AML-193 (cell line): ENCODE data around the gene ZNF577.

Experiments used
- DNase-seq, 2 experiments: peaks; one replicate each; lab custom pipeline; 2025; lab: John Stamatoyannopoulos, UW

Gene ZNF577

DNA sequence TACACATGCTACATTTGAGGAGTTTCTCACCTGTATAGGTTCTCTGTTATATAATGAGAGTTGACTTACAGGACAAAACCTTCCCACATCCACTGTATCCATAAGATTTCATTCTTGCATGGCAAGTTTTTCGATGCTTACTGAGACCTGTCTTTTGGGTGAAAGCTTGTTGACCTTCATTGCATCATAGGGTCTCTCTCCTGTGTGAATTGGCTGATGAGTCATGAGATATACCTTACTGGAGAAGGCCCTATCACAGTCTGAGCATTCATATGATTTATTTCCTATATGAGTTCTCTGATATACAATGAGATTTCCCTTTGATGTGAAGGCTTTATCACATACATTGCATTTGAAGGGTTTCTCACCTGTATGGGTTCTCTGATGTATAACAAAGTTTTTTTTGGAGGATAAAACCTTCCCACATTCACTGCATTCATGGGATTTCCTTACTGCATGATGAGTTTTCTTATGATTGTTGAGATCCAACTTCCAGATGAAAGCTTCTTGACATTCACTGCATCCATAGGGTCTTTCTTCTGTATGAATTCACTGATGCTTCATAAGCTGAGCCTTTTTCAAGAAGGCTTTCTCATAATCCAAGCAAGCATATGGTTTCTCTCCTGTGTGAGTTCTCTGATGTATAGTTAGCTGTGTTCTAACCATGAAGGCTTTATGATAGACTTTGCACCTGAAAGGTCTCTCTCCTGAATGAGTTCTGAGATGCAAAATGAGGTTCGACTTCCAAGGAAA lies 25.7 kb downstream of the ZNF577 start:
- no peak for DNase-seq

DNA sequence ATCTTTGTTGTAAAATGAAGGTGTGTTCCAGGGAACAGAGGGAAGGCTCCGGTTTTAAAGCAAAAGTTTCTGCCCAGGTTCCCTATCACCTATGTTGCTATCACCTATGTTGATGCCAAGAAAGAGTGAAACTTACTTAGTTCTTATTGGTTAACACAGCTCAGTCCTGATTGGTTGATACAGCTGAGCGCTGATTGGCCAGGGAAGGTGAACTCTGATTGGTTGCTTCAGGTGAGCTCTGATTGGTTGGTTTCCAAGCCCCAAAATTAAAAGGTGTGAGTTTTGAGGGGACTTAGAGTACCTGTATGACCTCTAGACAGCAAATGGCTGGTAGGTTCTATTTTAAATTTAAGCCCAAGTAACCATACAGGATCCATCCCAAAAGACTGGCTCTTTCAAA lies 50.6 kb downstream of the ZNF577 start:
- DNase-seq = no peak

DNA sequence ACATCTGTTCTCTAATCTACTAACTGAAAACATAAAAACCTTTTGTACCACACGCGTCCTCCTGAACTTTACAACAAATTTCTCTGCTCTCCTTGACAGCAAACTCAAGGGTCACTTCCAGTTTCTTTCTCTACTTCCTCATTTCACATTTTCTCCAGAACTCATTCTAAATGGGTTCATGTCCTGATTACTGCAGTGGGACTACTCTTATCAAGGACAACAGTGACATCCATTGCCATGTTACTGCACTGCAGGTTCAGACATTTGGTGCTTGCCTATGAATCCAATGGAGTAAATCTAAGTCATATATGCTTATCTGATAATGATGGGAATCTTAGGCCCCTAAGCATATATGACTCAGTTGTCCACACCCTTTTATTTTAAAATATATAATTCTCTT lies 57.5 kb downstream of the ZNF577 start:
- DNase-seq = peak; percentile 93

DNA sequence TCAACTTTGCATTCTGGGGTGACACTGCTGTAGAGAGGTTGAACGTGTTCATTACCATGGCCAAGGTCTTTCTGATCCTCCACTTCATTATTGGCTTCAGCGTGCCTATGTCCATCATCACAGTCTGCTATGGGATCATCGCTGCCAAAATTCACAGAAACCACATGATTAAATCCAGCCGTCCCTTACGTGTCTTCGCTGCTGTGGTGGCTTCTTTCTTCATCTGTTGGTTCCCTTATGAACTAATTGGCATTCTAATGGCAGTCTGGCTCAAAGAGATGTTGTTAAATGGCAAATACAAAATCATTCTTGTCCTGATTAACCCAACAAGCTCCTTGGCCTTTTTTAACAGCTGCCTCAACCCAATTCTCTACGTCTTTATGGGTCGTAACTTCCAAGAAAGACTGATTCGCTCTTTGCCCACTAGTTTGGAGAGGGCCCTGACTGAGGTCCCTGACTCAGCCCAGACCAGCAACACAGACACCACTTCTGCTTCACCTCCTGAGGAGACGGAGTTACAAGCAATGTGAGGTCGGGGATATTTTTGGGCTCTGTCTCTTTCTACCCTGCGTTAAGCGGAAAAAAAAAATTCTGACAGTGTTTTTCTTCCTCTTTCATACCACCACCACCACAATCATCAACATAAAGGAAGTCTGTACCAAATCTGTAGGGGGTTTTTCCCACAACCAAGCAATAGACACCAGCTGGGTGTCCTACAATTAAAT lies 63.3 kb downstream of the ZNF577 start:
- peak; percentile 74 to 75 for DNase-seq

DNA sequence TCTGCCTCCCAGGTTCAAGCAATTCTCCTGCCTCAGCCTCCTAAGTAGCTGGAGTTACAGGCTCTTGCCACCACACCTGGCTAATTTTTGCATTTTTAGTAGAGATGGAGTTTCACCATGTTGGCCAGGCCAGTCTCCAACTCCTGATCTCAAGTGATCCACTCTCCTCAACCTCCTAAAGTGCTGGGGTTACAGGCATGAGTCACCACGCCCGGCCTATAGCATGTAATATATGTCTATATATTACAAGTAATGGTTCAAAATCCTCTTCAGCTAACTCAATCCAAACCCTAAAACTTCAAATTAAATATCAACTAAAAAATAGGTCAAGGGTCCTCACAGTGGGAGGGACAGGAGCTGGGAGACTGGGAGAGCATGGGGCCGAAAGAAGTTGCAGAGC lies 64.8 kb downstream of the ZNF577 start:
- no peak for DNase-seq

DNA sequence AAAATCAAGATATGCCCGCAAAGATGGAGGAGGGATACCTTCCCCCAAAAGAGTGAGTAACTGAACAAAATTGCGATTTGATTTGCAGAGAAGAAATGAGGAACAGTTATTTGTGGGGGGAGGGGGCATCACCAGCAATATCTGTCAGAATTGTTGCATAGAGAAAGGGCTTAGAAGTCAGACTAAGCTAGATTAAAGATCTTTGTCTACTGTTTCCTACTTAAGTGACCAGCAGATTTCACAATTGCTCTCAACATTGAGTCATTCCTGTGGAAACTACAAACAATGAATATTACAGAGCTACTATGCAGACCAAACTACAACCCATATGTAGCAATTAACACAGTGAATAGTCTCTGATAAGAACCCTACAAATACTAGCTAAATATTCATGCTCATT lies 65.4 kb downstream of the ZNF577 start:
- peak; percentile 98 for DNase-seq

DNA sequence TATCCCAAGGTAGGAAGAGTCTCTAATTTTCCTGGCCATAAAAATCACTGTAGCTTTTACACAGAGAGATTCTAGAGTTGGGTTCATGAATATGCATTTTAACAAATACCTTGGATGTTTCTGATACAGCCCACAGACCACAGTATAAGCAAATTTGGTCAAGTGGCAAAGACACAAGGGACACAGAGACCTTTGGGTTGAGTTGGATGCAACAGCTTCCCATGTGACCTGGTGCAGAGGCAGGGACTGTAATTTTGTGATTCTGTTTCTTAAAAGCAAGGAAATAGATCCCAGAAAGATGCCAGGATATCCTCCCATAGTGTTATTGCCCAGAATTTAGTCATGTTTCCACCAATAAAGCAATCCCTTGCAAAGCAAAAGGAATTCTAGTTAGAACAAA lies 65.8 kb downstream of the ZNF577 start:
- no peak for DNase-seq

DNA sequence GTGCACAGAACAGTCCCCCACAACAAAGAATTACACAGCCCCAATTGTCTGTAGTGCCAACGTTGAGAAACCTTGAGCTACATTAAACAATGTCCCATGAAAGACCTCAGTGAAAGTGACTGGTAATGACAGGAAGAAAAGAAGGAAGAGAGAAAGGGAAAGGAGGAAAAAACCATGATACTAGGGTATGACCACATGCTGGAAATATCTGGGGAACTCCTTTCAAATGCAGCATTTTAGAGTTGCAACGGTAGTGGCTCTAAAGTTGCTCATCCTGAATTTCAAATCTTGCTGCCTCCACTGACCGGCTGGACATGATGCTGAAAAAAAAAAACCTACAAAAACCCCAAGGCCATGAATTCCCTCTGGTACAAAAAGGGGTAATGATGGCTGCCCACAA lies 66.3 kb downstream of the ZNF577 start:
- no peak for DNase-seq
